Endothelial cell of umbilical vein (primary cell): ENCODE data around the gene LTB4R. TPM values are rescaled to one million over a fixed set of nuclear protein-coding genes. Genes with fewer than 3 reads are reported as not detected.

Experiments used
- BruUV-seq: library from RNA; stranded (reverse); fragments of 400-500 nt; replicated peaks from 2 replicates; lab custom pipeline; 2021; lab: Mats Ljungman, UMichigan
- CTCF ChIA-PET: fragments of 300-600, 350-600 bp; sonication (Branson Sonifier 250); formaldehyde crosslinking; loops from one replicate; lab custom pipeline; 2021; ENCODE audit warnings: antibody characterized with exemption, inconsistent platforms; lab: Charles Lee
- POLR2A ChIA-PET: fragments of 300-600, 350-600 bp; sonication (Branson Sonifier 250); formaldehyde crosslinking; loops from one replicate; lab custom pipeline; 2021; ENCODE audit warnings: antibody characterized with exemption, inconsistent platforms; lab: Charles Lee
- DNase-seq: peaks from one replicate; pipeline ENCODE4 v3.0.0-alpha.2; 2011; ENCODE audit warnings: low read depth, low spot score
- FAIRE-seq: peaks from 2 replicates; lab custom pipeline; 2011; peaks lifted over from hg19 to GRCh38; lab: Jason Lieb, UNC
- H2AFZ ChIP-seq: 2 replicates; pipeline ENCODE4 v1.6.0; 2012; ENCODE audit warnings: low read depth, low read length, control low read depth, inconsistent platforms
- H3K27ac ChIP-seq: 2 replicates; pipeline ENCODE4 v1.5.1; 2011; ENCODE audit warnings: low read depth, mild to moderate bottlenecking, control low read depth, low read length, moderate library complexity; ENCODE audit not compliant: insufficient read depth
- H3K27me3 ChIP-seq, 2 experiments: 2 replicates each; pipeline versions ENCODE4 v1.6.0 to v1.6.1; 2011; ENCODE audit warnings: low read length in 2 of 2, mixed read lengths in 1 of 2; ENCODE audit not compliant: control insufficient read depth in 2 of 2, insufficient read depth in 2 of 2
- H3K36me3 ChIP-seq, 2 experiments: 2 replicates in 1 of 2; 3 replicates in 1 of 2; pipeline ENCODE4 v1.5.1; 2011; ENCODE audit warnings: low read length in 2 of 2, mild to moderate bottlenecking in 1 of 2, moderate library complexity in 1 of 2; ENCODE audit not compliant: control insufficient read depth in 2 of 2, insufficient read depth in 2 of 2; ENCODE audit errors: extremely low read depth in 1 of 2
- H3K4me1 ChIP-seq: 3 replicates; pipeline ENCODE4 v1.5.1; 2011; ENCODE audit warnings: mild to moderate bottlenecking, low read length; ENCODE audit not compliant: control insufficient read depth, insufficient read depth; ENCODE audit errors: extremely low read depth
- H3K4me2 ChIP-seq: 2 replicates; pipeline ENCODE4 v1.6.1; 2011; ENCODE audit warnings: low read length, control low read depth, mixed read lengths; ENCODE audit not compliant: insufficient read depth
- H3K4me3 ChIP-seq, 3 experiments: fragments of 200-600 bp in 1 of 3; sonication (generic), shearing (Covaris generic) in 1 of 3; replicated peaks in 1 of 3; 2 replicates each; pipeline ENCODE4 v1.5.1; 2011 to 2016; ENCODE audit warnings: control low read depth in 3 of 3, low read length in 3 of 3, mild to moderate bottlenecking in 2 of 3, inconsistent platforms in 1 of 3, low read depth in 1 of 3, moderate library complexity in 1 of 3; ENCODE audit not compliant: insufficient read depth in 1 of 3
- H3K79me2 ChIP-seq: 2 replicates; pipeline ENCODE4 v1.6.0; 2012; ENCODE audit warnings: low read length, inconsistent platforms; ENCODE audit not compliant: control insufficient read depth, insufficient read depth
- H3K9ac ChIP-seq: replicated peaks from 2 replicates; pipeline ENCODE3; 2011; ENCODE audit warnings: low read length, control low read depth; ENCODE audit not compliant: insufficient read depth; ENCODE audit errors: extremely low read depth
- H3K9me1 ChIP-seq: replicated peaks from 3 replicates; pipeline ENCODE4 v1.6.0; 2011; ENCODE audit warnings: mild to moderate bottlenecking, low read length; ENCODE audit not compliant: control insufficient read depth, insufficient read depth; ENCODE audit errors: extremely low read depth
- H3K9me3 ChIP-seq: replicated peaks from 2 replicates; pipeline ENCODE4 v1.5.1; 2012; ENCODE audit warnings: low read length, inconsistent platforms; ENCODE audit not compliant: control insufficient read depth, insufficient read depth
- H4K20me1 ChIP-seq: replicated peaks from 2 replicates; pipeline ENCODE3; 2011; ENCODE audit warnings: mild to moderate bottlenecking, low read length; ENCODE audit not compliant: control insufficient read depth, insufficient read depth; ENCODE audit errors: extremely low read depth
- CTCF ChIP-seq, 2 donors: IDR thresholded peaks; 1 replicate in 1 of 2; 2 replicates in 1 of 2; pipeline ENCODE4 v1.5.1; 2011; ENCODE audit warnings: low read length in 2 of 2, mild to moderate bottlenecking in 2 of 2, moderate library complexity in 2 of 2, control low read depth in 1 of 2, inconsistent platforms in 1 of 2, low read depth in 1 of 2; ENCODE audit not compliant: insufficient read depth in 1 of 2; ENCODE audit errors: extremely low read depth in 1 of 2
- EZH2 ChIP-seq: IDR thresholded peaks from 2 replicates; pipeline ENCODE4 v1.6.1; 2012; ENCODE audit warnings: borderline replicate concordance, low read depth, mild to moderate bottlenecking, moderate library complexity, low read length, inconsistent platforms; ENCODE audit not compliant: severe bottlenecking
- FOS ChIP-seq: IDR thresholded peaks from 2 replicates; pipeline ENCODE4 v1.6.1; 2011; ENCODE audit warnings: mild to moderate bottlenecking, low read length, moderate library complexity, borderline replicate concordance; ENCODE audit not compliant: insufficient read depth
- GATA2 ChIP-seq: IDR thresholded peaks from 2 replicates; pipeline ENCODE4 v1.7.0; 2011; ENCODE audit warnings: low read depth, mild to moderate bottlenecking, moderate library complexity, mixed read lengths, low read length; ENCODE audit not compliant: insufficient read length, insufficient read depth
- JUN ChIP-seq: IDR thresholded peaks from 2 replicates; pipeline ENCODE4 v1.6.1; 2011; ENCODE audit warnings: borderline replicate concordance, low read depth; ENCODE audit not compliant: insufficient read length, insufficient read depth
- MAX ChIP-seq: IDR thresholded peaks from 2 replicates; pipeline ENCODE4 v1.6.1; 2011; ENCODE audit not compliant: insufficient read depth, insufficient read length
- MYC ChIP-seq: IDR thresholded peaks from one replicate; pipeline ENCODE4 v1.6.1; 2011; ENCODE audit warnings: mild to moderate bottlenecking, low read depth, low read length
- POLR2A ChIP-seq: IDR thresholded peaks from 2 replicates; pipeline ENCODE4 v1.6.1; 2012; ENCODE audit warnings: low read depth, mild to moderate bottlenecking, control low read depth, low read length
- POLR2AphosphoS5 ChIP-seq: IDR thresholded peaks from 2 replicates; pipeline ENCODE4 v1.6.1; 2012; ENCODE audit warnings: low read depth, mild to moderate bottlenecking, control low read depth, low read length, moderate library complexity; ENCODE audit not compliant: insufficient read depth
- dilution Hi-C: fragments of 300-500 bp; cut with MboI; formaldehyde crosslinking; loops from one replicate; pipeline ENCODE4 v1.15.0; 2019; ENCODE audit warnings: low sequenced_read_pairs; ENCODE audit not compliant: extremely low pct_ligation_motif_present
- intact Hi-C: fragments of 100-400 bp; cut with micrococcal nuclease; formaldehyde crosslinking; loops from one replicate; pipeline ENCODE4 v1.10.0; 2022
- polyA plus RNA-seq, 4 experiments: library from polyadenylated mRNA; depleted of rRNA in 3 of 4; stranded (reverse) in 3 of 4; unstranded in 1 of 4; fragments of >200 nt; gene quantifications; 2 replicates each; pipeline versions ENCODE4 v1.2.1 to v1.2.3, GENCODE V29; 2011 to 2012; ENCODE audit warnings: missing spikeins in 1 of 4
- total RNA-seq: library from RNA; stranded (reverse); gene quantifications from 2 replicates; pipeline ENCODE4 v1.2.3, GENCODE V29; 2021

The LTB4R gene
- total and polyA plus RNA-seq, 2 donors (not counting 3 experiments of a cell fraction or from before 2014, with no cell fraction given): 9.1 to 10.5 TPM

GRCh38 chr14:24331731-24332267 lies 20.5 kb downstream of the LTB4R start:
- DNase-seq (no peak), FAIRE-seq (no peak)
- Histone ChIP-seq H4K20me1 (no peaks in the 10 kb centered on the region), H3K9ac (no peak overlapping the region), H2AFZ (no peak overlapping the region), H3K79me2 (no peaks in the 10 kb centered on the region), H3K4me3 (no peak overlapping the region), H3K4me1 (peaks cover 32% of the 10 kb centered on the region), H3K4me2 (no peak overlapping the region), H3K27ac (no peak overlapping the region), H3K9me1 (no peaks in the 10 kb centered on the region), H3K36me3 (peaks cover 0 to 8% of the 10 kb centered on the region in 2 experiments), H3K27me3 (no peaks in the 10 kb centered on the region), H3K9me3 (no peaks in the 10 kb centered on the region)
- no TSS peak for BruUV-seq
- CTCF ChIA-PET: interaction anchor here (0.7 to 20.1 kb wide), 22 partner anchors 10 to 1236 kb away, joined by 3 to 811 read pairs (median 8); partner anchors contain the start of genes CBLN3, CIDEB, DCAF11 and KHNYN
- dilution Hi-C loops (no loop called here), intact Hi-C loops (no loop called here)
- TF ChIP-seq JUN: no peak
- TF ChIP-seq MYC: no peak
- TF ChIP-seq EZH2: no peak
- no peak for TF ChIP-seq POLR2AphosphoS5
- TF ChIP-seq GATA2: no peak
- no peak for TF ChIP-seq CTCF (IDR thresholded peaks at IDR 0.05; ENCODE audit: extremely low read depth in 1 of 2, insufficient read depth in 1 of 2, low read depth in 1 of 2, low read length in 2 of 2)
- TF ChIP-seq POLR2A: no peak
- TF ChIP-seq FOS: no peak
- no peak for TF ChIP-seq MAX
- POLR2A ChIA-PET: interaction anchor here (0.7 to 3.1 kb wide), 2 partner anchors 99 to 104 kb away, joined by 7 to 32 read pairs; partner anchors contain the start of genes CBLN3 and KHNYN
